ENCODE data around the gene ASCC1.

ASCC1 gene

DNA sequence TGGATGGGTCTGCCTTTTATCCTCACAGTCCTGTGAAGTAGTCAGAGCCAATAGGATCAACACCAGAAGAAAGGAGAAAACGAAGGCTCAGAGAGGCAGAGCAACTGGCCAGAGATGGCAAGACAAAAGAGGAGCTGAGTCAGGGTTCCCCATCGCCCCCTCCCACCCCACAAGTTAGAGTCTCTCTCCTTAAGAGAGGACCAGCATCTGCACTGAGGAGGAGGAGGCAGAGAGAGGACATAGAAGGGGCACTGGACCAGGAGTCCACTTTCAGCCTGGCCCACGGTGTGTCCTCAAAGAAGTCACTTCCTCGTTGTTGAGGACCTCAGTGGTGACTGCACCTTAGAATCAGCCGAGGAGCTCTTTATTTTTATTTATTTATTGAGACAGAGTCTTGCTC lies 139.3 kb downstream of the ASCC1 start:
- no peaks in the 10 kb centered on the region for H4K20me1 ChIP-seq (ENCODE audit: insufficient read depth, low read length)
- DNase-seq (no peak), ATAC-seq (ENCODE audit: insufficient read depth, low read depth) (no peak)
- H2AFZ ChIP-seq (ENCODE audit: low read depth, low read length), result no peak overlapping the region
- H3K4me2 ChIP-seq (ENCODE audit: insufficient read depth, low read length), result no peak overlapping the region
- H3K79me2 ChIP-seq (ENCODE audit: insufficient read depth, low read length), result no peaks in the 10 kb centered on the region
- peaks cover 25% of the 10 kb centered on the region for H3K4me1 ChIP-seq (ENCODE audit: insufficient read depth, low read length)
- TF ChIP-seq, protein P1, sequence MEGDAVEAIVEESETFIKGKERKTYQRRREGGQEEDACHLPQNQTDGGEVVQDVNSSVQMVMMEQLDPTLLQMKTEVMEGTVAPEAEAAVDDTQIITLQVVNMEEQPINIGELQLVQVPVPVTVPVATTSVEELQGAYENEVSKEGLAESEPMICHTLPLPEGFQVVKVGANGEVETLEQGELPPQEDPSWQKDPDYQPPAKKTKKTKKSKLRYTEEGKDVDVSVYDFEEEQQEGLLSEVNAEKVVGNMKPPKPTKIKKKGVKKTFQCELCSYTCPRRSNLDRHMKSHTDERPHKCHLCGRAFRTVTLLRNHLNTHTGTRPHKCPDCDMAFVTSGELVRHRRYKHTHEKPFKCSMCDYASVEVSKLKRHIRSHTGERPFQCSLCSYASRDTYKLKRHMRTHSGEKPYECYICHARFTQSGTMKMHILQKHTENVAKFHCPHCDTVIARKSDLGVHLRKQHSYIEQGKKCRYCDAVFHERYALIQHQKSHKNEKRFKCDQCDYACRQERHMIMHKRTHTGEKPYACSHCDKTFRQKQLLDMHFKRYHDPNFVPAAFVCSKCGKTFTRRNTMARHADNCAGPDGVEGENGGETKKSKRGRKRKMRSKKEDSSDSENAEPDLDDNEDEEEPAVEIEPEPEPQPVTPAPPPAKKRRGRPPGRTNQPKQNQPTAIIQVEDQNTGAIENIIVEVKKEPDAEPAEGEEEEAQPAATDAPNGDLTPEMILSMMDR (IDR thresholded peaks at IDR 0.05; ENCODE audit: borderline replicate concordance, extremely low read depth, low read length, poor library complexity, severe bottlenecking), result no peak
- no peak for TF ChIP-seq EZH2 (IDR thresholded peaks at IDR 0.05; ENCODE audit: borderline replicate concordance, low read depth, low read length, severe bottlenecking)
- no peak overlapping the region for H3K27ac ChIP-seq (ENCODE audit: low read length)
- H3K9ac ChIP-seq (ENCODE audit: low read depth, low read length), result no peak overlapping the region
- no peaks in the 10 kb centered on the region for H3K9me3 ChIP-seq (ENCODE audit: insufficient read depth, low read length, severe bottlenecking)
- H3K36me3 ChIP-seq (ENCODE audit: insufficient read depth, low read length), result no peaks in the 10 kb centered on the region
- H3K4me3 ChIP-seq (ENCODE audit: low read depth in 1 of 2, low read length in 2 of 2), result no peak overlapping the region
- H3K27me3 ChIP-seq (ENCODE audit: insufficient read depth, low read length, poor library complexity), result no peaks in the 10 kb centered on the region

DNA sequence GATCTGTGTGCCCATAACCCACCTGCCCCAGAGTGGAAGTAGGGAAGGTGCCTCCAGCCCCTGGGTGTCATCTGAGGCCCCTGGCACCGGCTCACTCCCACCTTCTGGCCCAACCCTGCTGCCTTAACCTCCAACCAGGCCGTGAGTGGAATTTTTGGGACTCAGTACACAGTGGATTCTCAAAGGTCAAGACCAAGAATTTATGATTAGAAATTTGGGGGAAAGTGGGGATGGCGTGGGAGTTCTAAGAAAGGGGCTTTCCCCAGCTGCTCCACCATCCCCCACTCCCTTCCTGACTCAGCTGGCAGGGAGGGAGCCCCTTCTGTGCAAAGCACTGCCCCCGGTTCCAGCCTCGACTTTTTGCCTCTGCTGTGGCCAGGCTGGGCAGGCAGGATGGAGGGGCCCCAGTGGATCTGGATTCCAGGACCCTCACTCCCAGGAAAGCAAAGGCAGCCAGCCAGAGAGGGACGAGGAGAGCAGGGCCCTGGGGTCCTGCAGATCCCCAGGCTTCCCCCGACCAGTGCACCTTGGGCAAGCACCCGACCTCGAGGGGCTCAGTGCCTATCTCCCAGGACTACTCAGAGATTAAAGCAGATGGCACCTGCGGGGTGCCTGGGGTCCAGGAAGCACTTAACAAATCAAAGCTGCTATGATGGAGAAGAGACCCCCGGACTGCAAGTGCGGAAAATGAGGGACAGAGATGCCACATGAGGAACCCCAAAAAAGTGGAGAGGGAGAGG lies 140.5 kb downstream of the ASCC1 start:
- ATAC-seq (ENCODE audit: insufficient read depth, low read depth), result no peak
- Histone ChIP-seq H2AFZ (ENCODE audit: low read depth, low read length) (no peak overlapping the region), H3K4me2 (ENCODE audit: insufficient read depth, low read length) (no peak overlapping the region)

DNA sequence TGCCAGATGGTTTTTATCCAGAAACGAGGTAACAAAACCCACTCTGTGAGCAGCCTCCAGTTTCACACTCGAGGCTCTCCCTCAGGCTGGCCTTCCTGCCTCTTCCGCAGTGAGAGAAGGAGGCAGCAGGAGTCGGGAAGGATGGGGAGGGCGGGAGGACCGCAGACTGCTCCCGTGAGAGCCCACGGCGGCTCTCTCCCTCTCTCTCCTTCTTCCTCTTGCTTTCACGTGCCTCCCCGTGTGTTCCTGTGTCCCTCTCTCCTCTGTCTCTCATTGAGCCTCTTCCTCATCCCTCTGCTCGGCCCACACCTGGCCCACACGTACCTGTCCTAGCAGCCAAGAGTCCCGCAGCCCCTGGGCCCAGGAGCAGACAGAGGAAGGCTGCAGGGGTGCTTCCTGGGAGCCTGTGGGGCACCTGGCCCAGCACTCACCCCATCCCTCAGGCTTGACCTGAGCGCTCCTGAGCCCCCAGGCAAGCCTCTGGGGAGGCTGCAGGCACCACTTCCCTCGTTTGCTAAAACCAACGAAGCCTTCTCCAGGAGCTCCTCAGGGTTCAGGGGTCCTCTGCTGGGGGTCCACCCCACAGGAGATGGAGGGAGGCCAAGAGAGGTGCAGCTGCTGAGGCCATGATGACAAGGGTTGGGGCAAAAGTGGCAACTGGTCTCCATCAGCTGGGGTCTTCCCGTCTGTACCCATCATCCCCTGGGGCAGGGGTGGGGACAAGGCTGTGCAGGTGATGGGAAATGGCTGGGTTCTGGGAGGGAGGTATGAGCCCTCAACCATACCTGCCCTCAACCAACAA lies 141.3 kb downstream of the ASCC1 start:
- ATAC-seq (ENCODE audit: insufficient read depth, low read depth) (no peak), DNase-seq (no peak)
- H3K27me3 ChIP-seq (ENCODE audit: insufficient read depth, low read length, poor library complexity), result no peaks in the 10 kb centered on the region
- no peak overlapping the region for H2AFZ ChIP-seq (ENCODE audit: low read depth, low read length)
- no peak overlapping the region for H3K4me3 ChIP-seq (ENCODE audit: low read depth in 1 of 2, low read length in 2 of 2)
- no peaks in the 10 kb centered on the region for H4K20me1 ChIP-seq (ENCODE audit: insufficient read depth, low read length)
- TF ChIP-seq, protein P1 (IDR thresholded peaks at IDR 0.05; ENCODE audit: borderline replicate concordance, extremely low read depth, low read length, poor library complexity, severe bottlenecking), result no peak
- no peak for TF ChIP-seq EZH2 (IDR thresholded peaks at IDR 0.05; ENCODE audit: borderline replicate concordance, low read depth, low read length, severe bottlenecking)
- H3K27ac ChIP-seq (ENCODE audit: low read length), result no peak overlapping the region
- peaks cover 22% of the 10 kb centered on the region for H3K4me1 ChIP-seq (ENCODE audit: insufficient read depth, low read length)
- H3K36me3 ChIP-seq (ENCODE audit: insufficient read depth, low read length), result no peaks in the 10 kb centered on the region
- no peak overlapping the region for H3K4me2 ChIP-seq (ENCODE audit: insufficient read depth, low read length)
- no peaks in the 10 kb centered on the region for H3K79me2 ChIP-seq (ENCODE audit: insufficient read depth, low read length)
- no peaks in the 10 kb centered on the region for H3K9me3 ChIP-seq (ENCODE audit: insufficient read depth, low read length, severe bottlenecking)
- H3K9ac ChIP-seq (ENCODE audit: low read depth, low read length), result no peak overlapping the region

More for the DNA sequence above, 140.5 kb downstream of the ASCC1 start:
- Histone ChIP-seq H3K36me3 (ENCODE audit: insufficient read depth, low read length) (no peaks in the 10 kb centered on the region), H3K27ac (ENCODE audit: low read length) (no peak overlapping the region), H3K9ac (ENCODE audit: low read depth, low read length) (no peak overlapping the region), H3K79me2 (ENCODE audit: insufficient read depth, low read length) (no peaks in the 10 kb centered on the region), H3K27me3 (ENCODE audit: insufficient read depth, low read length, poor library complexity) (no peaks in the 10 kb centered on the region), H3K4me3 (ENCODE audit: low read depth in 1 of 2, low read length in 2 of 2) (no peak overlapping the region), H3K9me3 (ENCODE audit: insufficient read depth, low read length, severe bottlenecking) (no peaks in the 10 kb centered on the region), H3K4me1 (ENCODE audit: insufficient read depth, low read length) (peaks cover 23% of the 10 kb centered on the region), H4K20me1 (ENCODE audit: insufficient read depth, low read length) (no peaks in the 10 kb centered on the region)
- DNase-seq, result no peak
- TF ChIP-seq, protein P1 (IDR thresholded peaks at IDR 0.05; ENCODE audit: borderline replicate concordance, extremely low read depth, low read length, poor library complexity, severe bottlenecking), result no peak
- no peak for TF ChIP-seq EZH2 (IDR thresholded peaks at IDR 0.05; ENCODE audit: borderline replicate concordance, low read depth, low read length, severe bottlenecking)

All from DND-41 (cell line).